ENCODE data around the gene KIF26A.
"Not testable (repeated sequence)": the region's sequence is repeated elsewhere in the genome, so short reads cannot be mapped to it uniquely, and the experiment has no call there.

The KIF26A gene

GRCh38 chr14:104208331-104208730 is 69.9 kb downstream of the KIF26A start:
- DNase-seq (ENCODE audit: low read depth): not testable (repeated sequence)

DNA sequence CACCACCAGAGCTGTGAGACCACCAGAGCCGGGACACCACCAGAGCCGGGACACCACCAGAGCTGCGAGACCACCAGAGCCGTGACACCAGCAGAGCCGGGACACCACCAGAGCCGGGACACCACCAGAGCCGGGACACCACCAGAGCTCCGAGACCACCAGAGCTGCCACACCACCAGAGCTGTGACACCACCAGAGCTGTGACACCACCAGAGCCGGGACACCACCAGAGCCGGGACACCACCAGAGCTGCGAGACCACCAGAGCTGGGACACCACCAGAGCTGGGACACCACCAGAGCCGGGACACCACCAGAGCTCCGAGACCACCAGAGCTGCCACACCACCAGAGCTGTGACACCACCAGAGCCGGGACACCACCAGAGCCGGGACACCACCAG is 70.7 kb downstream of the KIF26A start:
- not testable (repeated sequence) for DNase-seq (ENCODE audit: low read depth)

DNA sequence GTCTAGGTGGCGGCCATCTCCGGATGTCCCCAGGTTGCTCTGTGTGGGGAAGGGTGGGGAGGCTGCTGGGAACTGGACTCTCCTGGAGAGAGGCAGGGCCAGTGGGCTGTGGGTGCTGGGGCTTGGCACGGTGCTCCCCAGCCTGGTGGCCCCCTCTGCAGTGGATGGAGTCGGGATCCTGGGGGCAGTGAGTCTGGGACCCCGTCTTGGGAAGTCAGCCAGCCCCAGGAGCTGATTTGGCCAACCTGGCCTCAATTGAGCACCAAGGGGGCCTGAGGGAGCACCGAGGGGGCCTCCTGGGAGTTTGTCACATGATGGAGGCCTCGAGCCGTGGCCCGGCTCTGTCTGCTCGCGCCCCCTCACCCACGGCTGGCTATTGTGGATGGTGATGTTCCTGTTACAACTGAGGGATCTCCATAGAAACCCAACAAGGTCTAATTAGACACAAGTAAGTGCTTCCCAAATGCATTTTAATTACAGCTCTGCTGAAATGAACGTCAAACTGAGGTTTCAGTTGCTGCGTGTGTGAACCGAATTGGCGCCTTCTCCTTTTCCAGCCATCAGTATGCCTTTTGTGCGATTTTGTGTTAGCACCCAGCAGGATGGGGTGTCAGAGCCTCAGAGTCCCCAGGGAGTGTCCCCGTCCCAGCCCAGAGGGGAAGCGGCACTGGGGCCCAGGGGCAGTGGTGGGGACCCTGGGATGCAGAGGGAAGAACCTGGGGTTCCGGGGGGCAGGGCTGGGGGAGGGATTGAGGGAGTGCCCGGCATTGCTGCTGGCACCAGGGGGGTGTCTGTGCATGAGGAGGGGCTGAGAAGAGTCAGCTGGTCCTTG is 71.8 kb downstream of the KIF26A start:
- DNase-seq (ENCODE audit: low read depth): no peak

- DNase-seq (ENCODE audit: low read depth): no peak
Measured at GRCh38 chr14:104210817-104211195, 72.4 kb downstream of the KIF26A start.

DNA sequence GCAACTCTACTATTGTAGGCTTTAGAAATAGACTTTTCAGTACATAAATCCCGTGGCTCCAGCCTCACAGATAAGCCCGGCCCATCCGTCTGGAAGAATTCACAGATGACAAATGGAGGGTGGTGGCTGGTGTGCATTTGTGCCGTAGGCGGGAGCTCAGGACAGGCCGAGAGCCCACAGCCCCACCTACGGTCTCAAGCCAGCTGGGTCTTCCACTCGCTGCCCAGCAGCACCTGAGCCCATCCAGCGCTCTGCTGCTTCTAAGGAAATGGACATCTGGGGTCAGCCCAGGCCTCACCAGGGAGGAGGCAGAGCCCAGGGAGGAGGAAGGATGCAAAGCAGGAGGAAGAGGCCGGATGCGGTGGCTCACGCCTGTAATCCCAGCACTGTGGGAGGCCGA is 72.8 kb downstream of the KIF26A start:
- DNase-seq (ENCODE audit: low read depth): no peak

DNA sequence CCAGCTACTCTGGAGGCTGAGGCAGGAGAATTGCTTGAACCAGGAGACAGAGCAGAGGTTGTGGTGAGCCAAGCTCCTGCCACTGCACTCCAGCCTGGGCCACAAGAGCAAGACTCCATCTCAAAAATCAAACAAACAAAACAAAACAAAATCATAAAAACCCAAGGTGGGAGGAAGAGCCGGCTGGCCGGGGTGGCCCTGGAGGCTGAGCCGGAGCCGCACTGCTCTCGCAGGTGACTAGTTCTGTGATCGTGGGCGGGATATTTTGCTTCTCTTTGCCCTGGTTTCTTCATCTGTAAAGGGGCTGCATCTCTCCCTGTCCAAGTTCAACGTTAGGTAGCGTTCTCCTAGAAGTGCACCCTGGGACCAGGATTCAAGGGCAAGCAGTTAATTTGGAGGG is 73.4 kb downstream of the KIF26A start:
- no peak for DNase-seq (ENCODE audit: low read depth)

DNA sequence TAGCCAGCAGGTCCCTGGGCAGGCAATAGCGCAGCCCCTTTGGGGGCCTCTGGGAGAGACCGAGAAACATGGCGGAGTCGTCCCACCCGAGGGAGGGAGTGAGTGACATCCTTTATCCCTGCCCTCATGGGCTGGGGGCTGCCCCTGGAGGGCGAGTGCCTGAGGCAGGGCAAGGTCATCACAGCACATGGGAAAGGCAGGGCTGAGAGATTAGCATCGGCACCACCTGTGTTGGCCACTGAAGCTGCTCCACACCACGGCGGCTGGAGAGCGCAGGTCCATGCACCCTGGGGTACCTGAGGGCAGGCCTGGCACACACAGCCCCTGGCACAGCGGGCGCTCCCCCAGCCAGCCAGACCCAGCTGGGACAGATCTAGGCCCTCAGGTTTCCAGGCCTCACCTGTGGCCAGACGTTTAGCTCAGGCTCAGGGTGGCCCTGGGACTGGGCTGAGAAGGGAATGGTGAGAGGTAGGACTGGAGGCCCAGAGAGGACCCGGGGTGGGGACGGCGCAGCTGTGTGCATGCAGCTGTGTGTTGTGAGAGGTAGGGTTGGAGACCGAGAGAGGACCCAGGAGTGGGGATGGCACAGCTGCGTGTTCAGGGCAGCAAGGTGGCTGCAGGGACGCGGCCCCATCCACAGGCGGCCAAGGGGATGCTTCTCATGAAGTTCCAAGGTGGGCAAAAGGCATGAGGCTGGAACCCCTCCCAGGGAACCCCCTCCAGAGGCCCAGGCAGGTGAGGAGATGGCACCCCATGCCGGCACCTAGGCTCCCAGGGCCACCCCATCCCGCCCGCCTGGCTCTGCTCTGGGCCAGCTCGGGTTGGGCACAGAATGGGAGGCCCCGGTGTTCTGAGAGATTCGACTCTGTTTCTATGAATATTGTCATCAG is 74.1 kb downstream of the KIF26A start:
- DNase-seq (ENCODE audit: low read depth): no peak

DNA sequence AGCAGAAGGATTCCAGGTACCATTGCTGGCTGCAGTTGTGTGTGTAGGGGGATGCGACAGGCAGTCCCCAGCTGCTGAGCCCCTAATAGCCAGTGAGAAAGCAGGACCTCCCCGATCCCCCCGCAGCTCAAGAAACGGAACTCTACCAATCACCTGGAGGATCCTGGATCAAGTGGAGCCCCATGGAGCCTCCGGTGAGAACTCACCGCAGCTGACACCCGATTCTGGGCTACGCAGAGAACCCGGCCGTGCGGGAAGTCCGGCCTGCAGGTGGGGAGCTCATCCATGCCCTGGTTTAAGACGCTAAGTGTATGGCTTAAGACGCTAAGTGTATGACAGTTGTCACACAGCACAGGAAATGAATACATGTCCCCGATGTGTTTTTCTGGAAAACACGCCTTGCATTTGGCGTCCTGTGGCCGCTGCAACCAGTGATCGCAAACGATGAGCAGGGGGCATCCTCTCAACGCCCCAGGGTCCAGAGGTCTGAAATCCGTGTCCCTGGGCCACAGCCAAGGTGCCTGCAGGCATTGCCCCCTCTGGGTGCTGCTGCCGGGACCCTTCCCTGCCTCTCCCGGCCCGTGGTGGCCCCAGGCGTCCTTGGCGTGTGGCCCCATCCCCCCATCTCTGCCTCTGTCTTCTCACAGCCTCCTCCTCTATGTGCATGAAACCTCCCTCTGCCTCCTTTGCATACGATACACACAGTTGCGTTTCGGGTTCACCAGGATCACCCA is 75.1 kb downstream of the KIF26A start:
- no peak for DNase-seq (ENCODE audit: low read depth)

DNA sequence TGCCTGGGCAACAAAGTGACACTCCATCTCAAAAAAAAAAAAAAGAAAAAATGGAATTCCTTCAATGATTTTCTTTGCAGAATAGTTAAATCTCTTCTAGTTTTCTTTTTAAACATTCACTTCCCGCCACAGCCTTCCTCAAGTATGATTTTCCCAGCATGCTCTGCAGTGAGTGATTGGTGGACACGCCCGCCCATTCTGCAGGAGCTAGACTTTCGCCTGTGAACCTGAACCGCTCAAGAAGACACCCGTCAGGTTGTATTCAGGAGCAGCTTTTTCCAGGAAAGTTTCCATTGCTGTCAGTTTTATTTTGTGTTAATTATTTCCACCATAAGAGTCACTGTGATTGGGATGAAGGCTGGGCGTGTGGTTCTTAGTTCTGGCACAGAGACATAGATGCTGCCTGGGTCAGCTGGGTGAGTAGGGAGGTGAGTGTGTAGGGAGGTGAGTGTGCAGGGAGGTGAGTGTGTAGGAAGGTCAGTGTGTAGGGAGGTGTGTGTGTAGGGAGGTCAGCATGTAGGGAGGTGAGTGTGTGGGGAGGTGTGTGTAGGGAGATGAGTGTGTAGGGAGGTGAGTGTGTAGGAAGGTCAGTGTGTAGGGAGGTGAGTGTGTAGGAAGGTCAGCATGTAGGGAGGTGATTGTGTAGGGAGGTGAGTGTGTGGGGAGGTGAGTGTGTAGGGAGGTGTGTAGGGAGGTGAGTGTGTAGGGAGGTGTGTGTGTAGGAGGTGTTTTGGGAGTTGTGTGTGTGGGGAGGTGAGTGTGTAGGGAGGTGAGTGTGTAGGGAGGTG is 76.2 kb downstream of the KIF26A start:
- DNase-seq (ENCODE audit: low read depth): no peak

DNA sequence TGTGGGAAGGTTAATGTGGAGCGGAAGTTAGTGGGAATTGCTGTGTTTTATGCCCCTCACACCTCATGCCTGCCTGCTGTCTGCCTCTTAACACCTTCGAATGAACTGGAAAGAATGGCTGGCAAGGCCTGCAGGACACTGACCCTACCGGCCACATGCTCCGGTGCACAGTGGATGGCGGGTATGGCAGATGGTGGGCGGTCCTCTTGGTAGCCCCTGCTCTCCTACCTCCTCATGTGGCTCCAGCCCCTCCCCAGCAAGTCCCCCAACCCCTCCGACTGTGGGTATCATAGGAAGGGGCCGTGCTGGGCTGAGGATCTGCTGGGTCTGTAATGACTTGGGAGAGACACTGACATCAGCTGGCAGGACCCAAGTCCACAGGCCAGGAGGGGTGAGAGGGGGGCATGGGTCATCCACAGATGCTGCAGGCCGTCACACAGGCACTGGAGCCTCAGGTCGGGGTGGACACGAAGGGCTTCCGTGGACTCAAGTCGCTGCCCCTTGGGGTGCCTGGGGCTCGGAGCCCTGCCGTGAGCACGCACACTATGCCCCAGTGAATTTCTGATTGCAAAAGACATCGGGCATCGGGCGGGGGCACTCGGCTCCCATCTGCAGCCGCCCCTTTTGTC is 77.4 kb downstream of the KIF26A start:
- DNase-seq (ENCODE audit: low read depth): no peak

GRCh38 chr14:104216457-104216856 is 78.1 kb downstream of the KIF26A start:
- no peak for DNase-seq (ENCODE audit: low read depth)

DNA sequence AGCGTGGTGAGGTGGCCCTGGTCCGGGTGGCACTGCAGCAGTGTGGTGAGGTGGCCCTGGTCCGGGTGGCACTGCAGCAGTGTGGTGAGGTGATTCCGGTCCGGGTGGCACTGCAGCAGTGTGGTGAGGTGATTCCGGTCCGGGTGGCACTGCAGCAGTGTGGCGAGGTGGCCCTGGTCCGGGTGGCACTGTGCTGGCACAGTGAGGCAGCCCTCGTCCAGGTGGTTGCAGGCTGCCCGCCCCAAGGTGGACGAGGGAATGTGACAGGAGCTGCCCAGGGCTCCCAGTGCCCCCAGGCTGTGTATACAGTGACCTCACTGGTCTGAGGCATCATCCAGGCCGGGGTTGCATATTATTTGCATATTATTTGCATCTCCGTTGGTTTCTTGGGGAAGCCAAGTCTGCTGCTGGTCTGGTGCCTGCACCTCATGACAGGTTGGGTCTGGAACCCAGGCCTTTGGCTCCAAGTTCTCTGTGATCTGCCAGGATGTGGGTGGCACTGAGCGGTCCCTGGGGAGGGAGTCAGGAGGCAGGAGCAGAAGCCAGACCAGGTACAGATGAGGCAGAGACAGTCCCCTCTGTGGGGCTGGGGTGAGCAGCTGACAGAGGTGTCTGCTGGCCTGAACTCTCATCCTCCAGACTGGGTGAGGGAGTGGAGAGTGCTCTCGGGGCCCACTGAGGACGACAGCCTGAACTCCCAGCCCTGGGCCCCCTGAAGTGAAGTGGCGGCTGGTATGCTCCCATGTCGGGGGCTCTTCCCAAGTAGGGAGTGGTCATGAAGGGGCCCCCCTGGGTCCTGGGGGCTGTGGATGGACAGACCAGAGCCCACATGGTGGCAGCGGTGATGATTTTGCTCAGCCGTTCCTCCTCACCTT is 79.3 kb downstream of the KIF26A start:
- DNase-seq (ENCODE audit: low read depth): no peak

DNA sequence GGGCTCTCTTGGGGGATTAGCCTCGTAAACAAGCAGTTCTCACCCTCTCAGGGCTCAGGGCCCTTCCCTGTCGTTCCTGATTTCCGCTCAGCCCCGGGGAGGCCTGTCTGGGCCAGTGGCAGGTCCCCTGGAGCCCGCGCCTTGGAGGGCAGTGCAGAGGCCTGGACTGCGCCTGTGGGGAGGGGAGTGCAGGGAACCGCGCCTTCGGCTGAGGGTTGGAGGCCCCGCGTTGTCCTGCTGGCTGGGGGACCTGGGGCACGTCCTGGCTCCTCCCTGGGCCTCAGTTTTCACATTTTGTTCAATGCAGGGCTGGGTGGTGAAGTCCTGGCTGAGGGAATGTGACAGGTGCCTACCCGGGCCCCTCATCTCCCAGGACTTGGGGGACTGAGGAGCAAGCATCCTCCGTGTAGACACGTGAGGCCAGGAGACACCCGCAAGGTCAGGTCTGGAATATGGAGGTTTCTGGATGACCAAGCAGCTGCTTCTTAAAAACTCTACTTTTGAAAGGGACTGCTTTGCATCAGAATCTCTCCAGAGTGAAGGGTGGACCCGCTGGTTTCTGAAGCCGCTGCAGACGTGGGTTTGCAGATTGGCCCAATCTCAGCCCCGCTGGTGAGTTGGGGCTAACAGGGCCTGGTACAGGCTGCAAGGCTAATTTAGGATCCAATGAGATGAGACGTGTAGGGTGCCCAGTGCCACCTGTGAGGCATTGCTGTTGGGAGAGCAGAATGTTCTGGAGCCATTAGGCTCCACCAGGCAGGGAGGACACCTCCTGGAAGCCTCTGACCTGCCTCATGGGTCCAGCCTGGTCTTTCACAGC is 80.2 kb downstream of the KIF26A start:
- DNase-seq (ENCODE audit: low read depth): no peak

DNA sequence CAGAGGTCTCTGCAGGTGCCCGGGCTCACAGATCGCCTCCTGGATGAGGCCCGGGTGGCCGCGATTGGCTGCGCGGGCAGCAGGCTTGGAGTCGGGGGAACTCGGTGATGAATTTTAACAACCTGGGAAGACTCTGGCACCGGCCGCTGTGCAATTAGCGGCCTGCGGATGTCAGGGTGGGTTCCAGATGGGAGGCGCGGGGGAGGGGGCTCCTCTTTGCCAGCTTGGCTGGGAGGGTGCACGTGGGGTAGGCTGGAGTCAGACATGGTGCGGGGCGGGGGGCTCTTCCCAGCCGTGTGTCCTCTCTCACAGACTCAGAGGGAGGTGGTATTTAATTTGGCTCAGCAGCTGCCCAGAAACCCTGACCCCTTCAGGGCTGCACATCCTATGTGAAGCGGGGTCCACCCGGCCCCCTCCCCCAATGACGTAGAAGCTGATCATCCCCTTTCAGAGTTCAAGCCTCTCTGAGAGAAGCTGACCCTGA is 81.4 kb downstream of the KIF26A start:
- DNase-seq (ENCODE audit: low read depth): no peak

GRCh38 chr14:104220215-104221070 is 82.1 kb downstream of the KIF26A start:
- no peak for DNase-seq (ENCODE audit: low read depth)

DNA sequence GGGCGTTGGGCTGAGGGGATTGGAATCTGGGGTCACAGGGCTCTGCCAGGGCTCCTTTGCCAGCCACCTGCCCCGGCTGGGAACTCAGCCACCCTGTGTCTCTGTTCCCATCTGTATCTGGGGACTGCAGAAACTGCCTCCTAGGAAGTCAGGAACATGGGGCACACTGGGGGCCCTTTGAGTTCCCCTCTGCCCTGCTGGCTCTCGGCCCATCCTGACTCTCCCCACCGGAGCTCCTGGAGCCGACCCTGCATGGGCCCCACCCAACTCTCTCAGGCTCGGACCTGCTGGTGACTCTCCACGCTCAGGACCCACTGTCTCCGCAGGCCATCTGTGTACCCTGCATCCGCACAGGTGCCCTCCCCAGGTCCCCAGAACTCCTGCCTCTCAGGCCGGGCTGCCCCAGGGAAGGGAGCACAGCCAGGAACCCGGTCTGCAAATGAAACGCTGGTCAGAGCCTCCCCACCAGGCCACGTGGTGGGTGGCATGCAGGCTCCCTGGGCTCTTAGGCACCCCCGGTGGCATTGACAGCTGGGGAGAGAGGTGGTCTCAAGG is 82.8 kb downstream of the KIF26A start:
- no peak for DNase-seq (ENCODE audit: low read depth)

DNA sequence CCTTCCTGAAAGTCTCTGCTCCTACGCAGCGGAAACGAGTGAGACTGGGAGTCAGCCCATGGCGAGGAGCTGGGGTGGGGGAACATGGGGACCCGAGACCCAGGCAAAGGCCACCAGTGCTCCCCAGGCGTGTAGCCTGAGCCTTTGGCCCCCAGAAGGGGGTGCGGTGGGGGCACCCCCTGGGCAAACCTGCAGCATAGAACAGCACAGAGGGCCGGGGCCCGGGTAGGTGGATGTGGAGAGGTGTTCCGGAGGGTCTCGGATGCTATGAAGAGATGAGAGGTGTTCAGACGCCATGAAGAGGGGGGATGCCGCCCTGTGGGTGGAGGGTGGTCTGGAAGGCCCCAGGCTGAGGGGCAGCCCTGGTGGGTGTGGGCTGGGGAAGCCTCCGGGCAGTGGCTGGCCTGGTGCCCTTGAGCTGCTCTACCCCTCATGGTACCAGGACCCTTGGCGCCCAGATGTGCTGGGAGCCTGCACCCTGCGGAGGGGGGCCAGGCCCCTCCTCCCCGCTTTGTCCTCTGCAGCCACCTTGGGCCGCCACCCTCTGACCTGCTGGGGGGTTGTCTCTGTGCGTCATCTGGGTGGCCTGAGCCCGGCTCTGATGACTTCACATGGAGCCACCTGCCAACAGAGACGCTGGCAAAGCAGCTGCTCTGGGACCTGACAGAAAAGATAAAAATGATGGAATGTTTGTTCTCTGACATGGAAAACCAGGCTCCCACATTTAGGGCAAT is 83.4 kb downstream of the KIF26A start:
- no peak for DNase-seq (ENCODE audit: low read depth)
